HG03196 (cell line): ENCODE data around the gene TNNT2.

ENCODE experiments used
- ATAC-seq: cut with Tn5 transposase; IDR thresholded peaks from one replicate; pipeline ENCODE4 v1.9.1; 2021; ENCODE audit not compliant: unreplicated experiment

Gene TNNT2

GRCh38 chr1:201336711-201337450 is 40.6 kb downstream of the TNNT2 start:
- ATAC-seq, result no peak

GRCh38 chr1:201335901-201336300 is 41.6 kb downstream of the TNNT2 start:
- no peak for ATAC-seq

GRCh38 chr1:201335174-201335870 is 42.2 kb downstream of the TNNT2 start:
- ATAC-seq, result no peak

- no peak for ATAC-seq
These were observed 42.9 kb downstream of the TNNT2 start for GRCh38 chr1:201334325-201335173.

- ATAC-seq, result no peak
These were observed 44.7 kb downstream of the TNNT2 start for GRCh38 chr1:201332616-201333335.

GRCh38 chr1:201332021-201332420 is 45.5 kb downstream of the TNNT2 start:
- ATAC-seq, result no peak

GRCh38 chr1:201331166-201331565 is 46.3 kb downstream of the TNNT2 start:
- no peak for ATAC-seq

GRCh38 chr1:201330541-201330940 is 46.9 kb downstream of the TNNT2 start:
- no peak for ATAC-seq

GRCh38 chr1:201329801-201330200 is 47.7 kb downstream of the TNNT2 start:
- no peak for ATAC-seq

- no peak for ATAC-seq
These were observed 48.2 kb downstream of the TNNT2 start for GRCh38 chr1:201329286-201329685.

- no peak for ATAC-seq
These were observed 48.9 kb downstream of the TNNT2 start for GRCh38 chr1:201328576-201328975.

GRCh38 chr1:201327687-201328240 is 49.7 kb downstream of the TNNT2 start:
- ATAC-seq, result no peak

GRCh38 chr1:201326710-201327109 is 50.8 kb downstream of the TNNT2 start:
- ATAC-seq, result no peak

GRCh38 chr1:201325678-201326060 is 51.8 kb downstream of the TNNT2 start:
- no peak for ATAC-seq

GRCh38 chr1:201324821-201325677 is 52.4 kb downstream of the TNNT2 start:
- ATAC-seq, result no peak

GRCh38 chr1:201324306-201324705 is 53.2 kb downstream of the TNNT2 start:
- ATAC-seq, result no peak

- ATAC-seq, result no peak
These were observed 54.6 kb downstream of the TNNT2 start for GRCh38 chr1:201322653-201323510.

GRCh38 chr1:201321826-201322390 is 55.6 kb downstream of the TNNT2 start:
- ATAC-seq, result no peak
